HUES6 (cell line): Measurements from ENCODE around the gene TDRD7.
"Not testable (repeated sequence)": the region's sequence is repeated elsewhere in the genome, so short reads cannot be mapped to it uniquely, and the experiment has no call there.

Experiments
- H3K27ac ChIP-seq: 2 replicates; pipeline ENCODE4 v1.7.0; 2013; ENCODE audit warnings: low read depth, mild to moderate bottlenecking, low read length, inconsistent platforms
- H3K27me3 ChIP-seq: 2 replicates; pipeline ENCODE4 v1.6.1; 2013; ENCODE audit warnings: low read length; ENCODE audit not compliant: control insufficient read depth, insufficient read depth
- H3K36me3 ChIP-seq: 2 replicates; pipeline ENCODE4 v1.6.1; 2013; ENCODE audit warnings: low read length; ENCODE audit not compliant: control insufficient read depth, insufficient read depth
- H3K4me1 ChIP-seq: 2 replicates; pipeline ENCODE4 v1.6.1; 2013; ENCODE audit warnings: low read length; ENCODE audit not compliant: control insufficient read depth, insufficient read depth
- H3K4me3 ChIP-seq: 2 replicates; pipeline ENCODE4 v1.5.1; 2013; ENCODE audit warnings: low read depth, low read length
- H3K9ac ChIP-seq: one replicate; pipeline ENCODE4 v1.6.1; 2013; ENCODE audit warnings: mild to moderate bottlenecking, low read length
- H3K9me3 ChIP-seq: 2 replicates; pipeline ENCODE4 v1.6.1; 2013; ENCODE audit warnings: low read depth, low read length; ENCODE audit not compliant: control insufficient read depth, insufficient read depth

Gene TDRD7

DNA sequence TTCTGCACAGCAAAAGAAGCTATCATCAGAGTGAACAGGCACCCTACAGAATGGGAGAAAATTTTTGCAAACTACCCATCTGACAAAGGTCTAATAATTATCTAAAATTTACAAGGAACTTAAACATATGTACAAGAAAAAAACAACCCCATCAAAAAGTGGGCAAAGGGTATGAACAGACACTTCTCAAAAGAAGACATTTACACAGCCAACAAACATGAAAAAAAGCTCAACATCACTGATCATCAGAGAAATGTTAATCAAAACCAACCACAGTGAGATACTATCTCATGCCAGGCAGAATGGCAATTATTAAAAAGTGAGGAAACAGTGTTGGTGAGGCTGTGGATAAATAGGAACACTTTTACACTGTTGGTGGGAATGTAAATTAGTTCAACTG, 44.9 kb downstream of the TDRD7 start:
- not testable (repeated sequence) for H3K36me3 ChIP-seq, H3K27me3 ChIP-seq, H3K4me3 ChIP-seq, H3K4me1 ChIP-seq, H3K9me3 ChIP-seq, H3K27ac ChIP-seq, H3K9ac ChIP-seq

DNA sequence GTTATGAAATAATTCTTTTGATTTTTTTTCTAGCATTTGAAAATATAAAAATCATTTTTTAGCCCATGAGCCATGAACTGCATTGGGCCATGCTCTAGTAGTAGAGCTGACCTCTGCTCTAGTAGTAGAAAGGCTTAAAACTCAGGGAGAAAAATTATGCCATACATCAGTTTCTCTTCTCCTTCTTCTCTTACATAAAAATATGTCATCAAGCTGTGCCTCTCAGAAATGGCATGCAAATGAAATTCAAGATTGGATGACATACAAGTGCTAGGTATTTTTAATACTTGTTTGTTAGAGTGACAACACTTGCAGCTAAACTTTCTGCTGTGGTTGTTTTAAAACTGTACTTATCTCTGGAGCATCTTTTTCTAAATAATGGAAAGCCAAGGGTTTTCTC, 47.4 kb downstream of the TDRD7 start:
- H3K27me3 ChIP-seq, result no peaks in the 10 kb centered on the region
- no peak overlapping the region for H3K4me3 ChIP-seq
- no peaks in the 10 kb centered on the region for H3K36me3 ChIP-seq
- H3K9me3 ChIP-seq, result no peaks in the 10 kb centered on the region
- H3K9ac ChIP-seq, result no peak overlapping the region
- H3K4me1 ChIP-seq, result peaks cover 9% of the 10 kb centered on the region; the same call in 1 of the 2 replicates
- H3K27ac ChIP-seq, result no peak overlapping the region

DNA sequence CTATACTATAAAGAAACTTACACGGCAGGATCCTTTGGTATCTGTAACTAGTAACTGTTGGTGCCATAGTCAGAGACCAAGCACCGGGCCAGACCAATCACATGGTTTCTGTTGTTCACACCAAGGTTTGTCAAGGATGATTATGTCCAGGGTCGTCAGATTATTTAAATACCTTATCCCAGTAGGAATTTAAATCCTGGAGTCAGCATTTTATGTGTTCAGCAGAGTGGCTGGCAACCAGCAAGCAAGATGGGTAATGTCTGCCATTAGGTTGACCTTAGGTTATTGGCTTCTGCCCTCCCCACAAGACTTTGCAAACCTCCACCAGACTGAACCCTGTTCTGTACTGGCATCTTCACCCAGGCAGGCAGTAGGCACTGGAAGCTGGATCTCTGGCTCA, 50.3 kb downstream of the TDRD7 start:
- no peak overlapping the region for H3K9ac ChIP-seq
- H3K4me1 ChIP-seq, result peaks cover 9% of the 10 kb centered on the region; the same call in 1 of the 2 replicates
- H3K27me3 ChIP-seq, result no peaks in the 10 kb centered on the region
- H3K4me3 ChIP-seq, result no peak overlapping the region
- no peaks in the 10 kb centered on the region for H3K36me3 ChIP-seq
- no peaks in the 10 kb centered on the region for H3K9me3 ChIP-seq
- H3K27ac ChIP-seq, result no peak overlapping the region

DNA sequence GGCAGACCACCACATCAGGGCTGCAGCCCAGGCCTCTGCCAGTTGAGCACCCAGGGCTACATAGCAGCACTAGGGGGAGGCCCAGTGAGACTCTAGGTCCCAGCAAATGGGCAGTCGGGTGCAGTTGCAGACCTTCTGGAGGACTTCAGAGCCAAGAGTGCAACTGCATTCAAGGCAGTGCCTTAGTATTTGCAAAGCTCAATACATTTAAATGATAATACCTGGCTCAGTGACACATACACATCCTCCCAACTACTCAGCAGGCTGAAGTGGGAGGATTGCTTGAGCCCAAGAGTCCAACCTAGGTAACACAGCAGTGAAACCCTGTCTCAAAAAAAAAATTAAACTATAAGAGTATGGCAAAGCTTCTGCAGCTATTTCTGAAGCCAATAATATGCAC, 51.0 kb downstream of the TDRD7 start:
- Histone ChIP-seq H3K36me3 (no peaks in the 10 kb centered on the region), H3K27me3 (no peaks in the 10 kb centered on the region), H3K27ac (no peak overlapping the region), H3K9ac (no peak overlapping the region), H3K9me3 (no peaks in the 10 kb centered on the region), H3K4me1 (peaks cover 9% of the 10 kb centered on the region; the same call in 1 of the 2 replicates), H3K4me3 (no peak overlapping the region)

DNA sequence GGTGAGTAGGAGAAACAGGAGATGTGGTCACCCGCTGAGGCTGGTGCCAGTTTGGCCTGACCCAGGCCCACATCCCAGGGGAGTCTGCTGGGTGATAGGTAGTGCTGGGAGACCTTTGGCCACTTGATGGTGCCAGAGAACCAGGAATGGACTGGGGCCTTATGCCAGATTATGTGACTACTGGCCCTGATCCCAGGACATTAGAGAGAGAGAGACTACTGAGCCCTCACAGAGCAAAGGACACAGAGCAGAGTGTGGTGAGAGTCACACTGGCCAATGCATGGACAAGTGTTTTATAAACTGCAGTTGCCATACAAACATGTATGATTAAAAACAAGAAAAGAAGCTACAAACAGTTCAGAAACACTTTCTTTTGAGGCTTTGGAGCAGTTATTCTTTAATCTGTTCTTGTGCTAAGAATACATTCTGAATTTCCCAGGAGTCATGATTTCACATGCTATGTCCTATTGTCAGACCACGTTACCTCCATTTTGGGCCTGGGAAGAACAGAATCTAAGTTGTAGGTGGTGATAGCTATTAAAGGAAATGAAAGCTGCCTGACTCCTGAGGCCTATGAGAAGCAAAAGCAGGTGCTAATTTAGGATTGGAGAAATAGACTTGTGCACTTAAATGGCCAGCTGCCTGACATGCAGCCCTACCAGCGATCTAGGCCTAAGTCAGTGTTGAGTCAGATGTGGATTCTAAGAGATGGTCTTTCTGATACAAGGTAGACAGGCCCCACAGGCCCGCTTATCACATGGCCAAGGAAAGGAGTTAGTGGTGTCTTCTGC, 57.0 kb downstream of the TDRD7 start:
- Histone ChIP-seq H3K27me3 (no peaks in the 10 kb centered on the region), H3K9me3 (no peaks in the 10 kb centered on the region), H3K27ac (no peak overlapping the region), H3K36me3 (no peaks in the 10 kb centered on the region), H3K4me1 (no peaks in the 10 kb centered on the region), H3K4me3 (no peak overlapping the region), H3K9ac (no peak overlapping the region)

DNA sequence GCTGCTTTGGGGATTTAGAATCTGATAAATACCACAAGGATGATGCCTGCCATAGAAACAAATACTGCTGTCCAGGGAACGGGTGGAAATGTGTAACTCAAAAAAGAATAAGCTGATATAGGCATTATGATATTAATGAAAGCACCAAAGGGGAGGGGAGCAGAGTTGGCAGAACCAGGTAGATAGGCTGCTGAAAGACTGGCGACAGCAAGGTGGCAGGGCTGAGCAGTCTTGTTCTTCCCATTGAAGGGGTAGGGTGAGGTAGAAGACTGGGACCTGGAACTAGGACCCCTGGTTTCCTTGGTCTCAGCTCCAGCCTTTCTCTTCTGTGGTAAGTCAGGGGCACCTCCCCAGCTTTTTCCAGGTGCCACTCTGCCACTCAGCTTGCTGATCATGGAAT, 58.2 kb downstream of the TDRD7 start:
- no peaks in the 10 kb centered on the region for H3K9me3 ChIP-seq
- no peaks in the 10 kb centered on the region for H3K36me3 ChIP-seq

DNA sequence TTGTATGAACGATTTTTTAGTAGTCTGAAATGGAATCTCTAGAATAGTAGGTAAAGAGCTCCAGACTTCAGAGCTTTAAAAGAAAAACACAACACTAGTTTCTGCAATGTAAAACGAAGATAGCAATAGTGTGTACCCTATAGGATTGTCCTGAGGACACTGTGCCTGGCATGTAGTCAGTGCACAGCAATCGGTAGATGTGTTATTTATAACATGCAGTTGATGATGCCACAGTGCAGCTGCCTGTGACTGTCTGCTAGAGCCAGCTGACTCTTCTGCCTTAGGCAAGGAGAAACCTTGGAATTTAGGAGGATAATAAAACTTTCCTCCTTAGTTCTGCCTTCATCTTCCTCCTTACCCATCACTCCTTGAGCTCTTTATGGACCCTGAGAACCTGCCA, 61.8 kb downstream of the TDRD7 start:
- H3K36me3 ChIP-seq, result no peaks in the 10 kb centered on the region
- no peak overlapping the region for H3K27ac ChIP-seq
- no peak overlapping the region for H3K4me3 ChIP-seq
- no peaks in the 10 kb centered on the region for H3K9me3 ChIP-seq
- no peaks in the 10 kb centered on the region for H3K4me1 ChIP-seq
- H3K9ac ChIP-seq, result no peak overlapping the region
- no peaks in the 10 kb centered on the region for H3K27me3 ChIP-seq

More for the DNA sequence above, 58.2 kb downstream of the TDRD7 start:
- no peak overlapping the region for H3K4me3 ChIP-seq
- H3K27me3 ChIP-seq, result no peaks in the 10 kb centered on the region
- no peak overlapping the region for H3K27ac ChIP-seq
- no peak overlapping the region for H3K9ac ChIP-seq
- H3K4me1 ChIP-seq, result no peaks in the 10 kb centered on the region

DNA sequence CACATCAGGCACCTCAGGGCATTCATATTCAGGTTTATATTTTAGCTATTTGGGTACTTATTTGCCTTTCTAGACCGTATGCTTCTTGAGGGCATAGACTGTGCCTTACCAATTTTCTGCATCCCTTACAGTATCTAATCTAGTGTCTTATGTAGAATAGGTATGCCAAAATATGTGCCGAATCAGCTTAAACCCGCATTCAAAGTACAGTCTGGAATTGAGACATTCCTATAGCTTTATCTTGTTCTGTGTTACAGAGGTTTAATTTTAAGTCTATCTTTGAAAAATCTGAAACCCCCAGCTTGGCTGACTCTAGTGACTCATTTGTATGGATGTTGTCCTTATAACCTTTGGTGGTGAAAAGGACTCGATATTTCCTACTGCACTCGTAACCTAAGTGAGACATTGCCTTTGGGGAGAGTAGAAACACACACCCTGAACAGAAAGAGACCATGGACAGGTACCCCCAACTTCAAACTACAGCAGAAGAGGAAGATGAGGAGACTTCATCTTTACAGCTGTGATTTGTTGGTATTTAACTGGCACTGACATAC, 62.6 kb downstream of the TDRD7 start:
- no peaks in the 10 kb centered on the region for H3K27me3 ChIP-seq

DNA sequence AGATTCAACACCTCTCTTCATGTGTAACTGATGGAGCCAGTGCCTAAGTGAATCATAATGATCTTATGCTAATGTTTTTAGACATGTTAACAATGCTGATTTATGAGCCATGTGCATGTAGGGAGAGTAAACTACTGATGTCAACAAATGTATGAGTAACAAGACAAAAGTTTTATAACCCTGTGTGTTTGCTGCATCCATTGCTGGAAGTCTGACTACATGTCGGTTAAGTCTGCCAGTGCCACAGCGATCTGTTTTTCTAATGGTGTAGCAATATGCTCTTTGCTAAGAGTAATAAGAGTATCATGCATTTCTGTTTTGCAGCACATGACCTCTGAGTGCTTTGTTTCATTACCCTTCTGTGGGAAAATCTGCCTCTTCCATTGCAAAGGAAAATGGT, 63.2 kb downstream of the TDRD7 start:
- Histone ChIP-seq H3K9ac (no peak overlapping the region), H3K9me3 (no peaks in the 10 kb centered on the region), H3K27me3 (no peaks in the 10 kb centered on the region), H3K4me3 (no peak overlapping the region), H3K27ac (no peak overlapping the region), H3K36me3 (no peaks in the 10 kb centered on the region), H3K4me1 (no peaks in the 10 kb centered on the region)

More for the DNA sequence above, 62.6 kb downstream of the TDRD7 start:
- no peaks in the 10 kb centered on the region for H3K9me3 ChIP-seq
- no peak overlapping the region for H3K4me3 ChIP-seq
- H3K36me3 ChIP-seq, result no peaks in the 10 kb centered on the region
- H3K4me1 ChIP-seq, result no peaks in the 10 kb centered on the region
- no peak overlapping the region for H3K9ac ChIP-seq
- no peak overlapping the region for H3K27ac ChIP-seq

DNA sequence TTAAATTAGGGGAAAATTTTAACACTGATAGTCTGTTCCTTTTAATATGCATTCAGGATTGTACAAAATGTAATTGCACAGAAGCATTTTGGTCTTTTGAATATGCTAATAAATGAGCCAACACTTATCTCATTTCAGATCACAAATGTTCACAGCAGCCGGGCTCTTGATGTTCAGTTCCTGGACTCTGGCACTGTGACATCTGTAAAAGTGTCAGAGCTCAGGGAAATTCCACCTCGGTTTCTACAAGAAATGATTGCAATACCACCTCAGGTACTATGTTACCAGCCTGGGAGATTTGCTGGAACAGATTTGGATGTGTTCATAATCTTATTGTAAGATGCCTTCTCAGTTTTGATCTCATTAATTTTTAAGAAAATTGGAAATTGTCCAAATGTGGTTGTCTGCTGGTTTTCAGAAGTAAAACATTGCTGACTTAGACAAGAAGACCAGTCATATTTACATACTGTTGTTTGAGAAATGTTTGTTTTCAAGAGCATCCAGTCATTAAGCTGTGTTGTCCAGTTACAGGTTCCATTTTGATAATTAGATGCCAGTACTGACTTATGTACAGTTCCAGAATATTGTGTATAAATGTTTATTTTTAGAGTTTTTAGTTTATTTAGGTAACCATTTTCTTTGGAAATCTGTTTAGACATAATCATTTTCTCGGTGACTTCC, 66.5 kb downstream of the TDRD7 start:
- H3K9me3 ChIP-seq, result no peaks in the 10 kb centered on the region

DNA sequence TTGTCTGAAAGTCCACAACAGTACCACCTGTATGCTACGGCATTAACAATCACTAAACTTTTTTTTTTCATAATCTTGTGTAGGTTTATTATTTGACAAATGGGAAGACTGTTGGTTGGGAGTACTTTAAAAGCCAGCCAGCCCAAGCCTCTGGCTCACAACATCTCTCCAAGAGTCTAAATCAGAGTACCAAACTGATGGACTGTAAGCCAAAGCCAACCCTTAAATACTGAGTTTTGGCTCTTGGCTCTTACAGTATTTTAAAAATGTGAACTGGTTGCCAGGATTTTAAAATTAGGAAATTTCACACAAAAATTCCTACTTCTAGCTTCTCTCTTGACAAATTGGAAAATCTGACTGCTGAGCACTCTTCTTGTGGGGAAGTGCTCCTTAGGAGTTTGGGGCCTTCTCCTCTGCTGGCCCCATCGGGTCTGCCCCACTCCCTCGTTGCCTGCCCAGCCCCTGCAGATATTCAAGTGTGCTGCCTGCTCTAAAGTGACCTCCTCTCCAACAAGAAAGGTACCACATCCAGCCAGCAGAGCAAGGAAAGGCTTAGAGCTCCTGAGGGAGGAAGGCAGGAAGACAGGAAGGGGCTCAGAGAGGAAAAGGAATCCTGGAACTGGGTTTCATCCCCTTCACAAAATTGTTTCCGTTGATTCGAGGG, 67.7 kb downstream of the TDRD7 start:
- no peak overlapping the region for H3K9ac ChIP-seq
- H3K9me3 ChIP-seq, result no peaks in the 10 kb centered on the region
- H3K4me1 ChIP-seq, result no peaks in the 10 kb centered on the region
- no peaks in the 10 kb centered on the region for H3K27me3 ChIP-seq
- no peak overlapping the region for H3K4me3 ChIP-seq
- no peaks in the 10 kb centered on the region for H3K36me3 ChIP-seq
- no peak overlapping the region for H3K27ac ChIP-seq

More for the DNA sequence above, 66.5 kb downstream of the TDRD7 start:
- Histone ChIP-seq H3K4me1 (no peaks in the 10 kb centered on the region), H3K4me3 (no peak overlapping the region), H3K27ac (no peak overlapping the region), H3K36me3 (no peaks in the 10 kb centered on the region), H3K27me3 (no peaks in the 10 kb centered on the region), H3K9ac (no peak overlapping the region)
